Fibroblast of skin of scalp (primary cell): ENCODE measurements around the gene DPY19L1.
"Not testable (repeated sequence)": the region's sequence is repeated elsewhere in the genome, so short reads cannot be mapped to it uniquely, and the experiment has no call there.

Experiments
- DNase-seq: peaks from one replicate; pipeline ENCODE4 v3.0.0-alpha.2; 2013

The DPY19L1 gene

GRCh38 chr7:34917515-34917914, 119.8 kb downstream of the DPY19L1 start:
- not testable (repeated sequence) for DNase-seq

- DNase-seq, result no peak
Observed at GRCh38 chr7:34916267-34916666, 121.0 kb downstream of the DPY19L1 start.

GRCh38 chr7:34912236-34912635, 125.0 kb downstream of the DPY19L1 start:
- DNase-seq, result no peak

GRCh38 chr7:34906266-34906850, 130.9 kb downstream of the DPY19L1 start:
- not testable (repeated sequence) for DNase-seq

GRCh38 chr7:34904987-34905386, 132.3 kb downstream of the DPY19L1 start:
- DNase-seq, result no peak

- not testable (repeated sequence) for DNase-seq
Observed at GRCh38 chr7:34903921-34904320, 133.4 kb downstream of the DPY19L1 start.

GRCh38 chr7:34902182-34902581, 135.1 kb downstream of the DPY19L1 start:
- no peak for DNase-seq

GRCh38 chr7:34900891-34901513, 136.3 kb downstream of the DPY19L1 start:
- DNase-seq, result no peak

- DNase-seq, result no peak
Observed at GRCh38 chr7:34895202-34895601, 142.1 kb downstream of the DPY19L1 start.

GRCh38 chr7:34889951-34890350, 147.3 kb downstream of the DPY19L1 start:
- no peak for DNase-seq

- no peak for DNase-seq
Observed at GRCh38 chr7:34886856-34887255, 150.4 kb downstream of the DPY19L1 start.

GRCh38 chr7:34883855-34884254, 153.4 kb downstream of the DPY19L1 start:
- not testable (repeated sequence) for DNase-seq

GRCh38 chr7:34879871-34880270, 157.4 kb downstream of the DPY19L1 start:
- no peak for DNase-seq

GRCh38 chr7:34878944-34879735, 158.1 kb downstream of the DPY19L1 start:
- DNase-seq, result not testable (repeated sequence)
